Measurements from ENCODE around the gene ZNF217. TPM values are rescaled to one million over a fixed set of nuclear protein-coding genes. Genes with fewer than 3 reads are reported as not detected.
A peak's percentile ranks its signal among the peaks of the same experiment; 100 is the strongest.

Gene ZNF217
- total and polyA plus RNA-seq, 10 of the 15 experiments (the other 5 are each of a cell fraction or from before 2014, with no cell fraction given): 8.5 to 76.6 (median 40.6) TPM

DNA sequence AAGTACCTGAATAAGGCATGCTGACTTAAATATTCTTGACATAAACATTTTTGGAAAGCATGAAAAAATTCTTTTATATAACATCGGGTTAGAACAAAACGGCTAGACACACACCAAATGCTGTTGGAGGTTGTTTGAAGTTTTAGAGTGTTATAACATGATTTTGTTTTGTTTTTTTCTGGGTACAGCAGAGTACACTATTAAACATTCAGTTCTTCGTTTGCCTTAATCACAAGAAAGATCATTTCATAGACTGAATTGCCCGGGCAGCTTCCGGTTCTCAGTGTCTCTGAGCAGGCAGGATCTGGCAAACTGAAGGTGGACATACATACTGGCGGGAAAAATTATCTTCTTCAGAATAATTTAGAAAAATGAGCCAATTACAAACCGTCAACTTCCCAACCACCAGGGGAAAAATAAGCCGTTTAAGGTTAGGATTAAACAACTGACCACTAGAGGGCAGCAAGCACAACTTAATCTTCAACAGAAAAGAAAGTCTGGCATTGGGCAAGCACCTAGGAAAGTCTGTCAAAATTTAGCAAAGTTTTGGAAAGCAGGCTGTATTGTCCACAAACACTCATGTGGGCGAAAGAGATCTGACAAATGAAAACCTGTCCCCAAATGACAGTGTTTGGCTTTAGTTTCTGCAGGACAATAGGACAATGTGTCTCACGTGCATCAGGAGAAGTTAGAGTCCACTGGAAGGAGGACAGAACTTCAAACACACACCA, 15.0 kb downstream of the ZNF217 start (continued):
- TF ChIP-seq, protein P1, sequence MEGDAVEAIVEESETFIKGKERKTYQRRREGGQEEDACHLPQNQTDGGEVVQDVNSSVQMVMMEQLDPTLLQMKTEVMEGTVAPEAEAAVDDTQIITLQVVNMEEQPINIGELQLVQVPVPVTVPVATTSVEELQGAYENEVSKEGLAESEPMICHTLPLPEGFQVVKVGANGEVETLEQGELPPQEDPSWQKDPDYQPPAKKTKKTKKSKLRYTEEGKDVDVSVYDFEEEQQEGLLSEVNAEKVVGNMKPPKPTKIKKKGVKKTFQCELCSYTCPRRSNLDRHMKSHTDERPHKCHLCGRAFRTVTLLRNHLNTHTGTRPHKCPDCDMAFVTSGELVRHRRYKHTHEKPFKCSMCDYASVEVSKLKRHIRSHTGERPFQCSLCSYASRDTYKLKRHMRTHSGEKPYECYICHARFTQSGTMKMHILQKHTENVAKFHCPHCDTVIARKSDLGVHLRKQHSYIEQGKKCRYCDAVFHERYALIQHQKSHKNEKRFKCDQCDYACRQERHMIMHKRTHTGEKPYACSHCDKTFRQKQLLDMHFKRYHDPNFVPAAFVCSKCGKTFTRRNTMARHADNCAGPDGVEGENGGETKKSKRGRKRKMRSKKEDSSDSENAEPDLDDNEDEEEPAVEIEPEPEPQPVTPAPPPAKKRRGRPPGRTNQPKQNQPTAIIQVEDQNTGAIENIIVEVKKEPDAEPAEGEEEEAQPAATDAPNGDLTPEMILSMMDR (IDR thresholded peaks at IDR 0.05 in 2 of 3, conservative IDR thresholded peaks at IDR 0.05 in 1 of 3; ENCODE audit: control insufficient read depth in 2 of 3, extremely low read depth in 1 of 3, insufficient read depth in 1 of 3, low read depth in 3 of 3, low read length in 3 of 3): peak; percentile 65 to 82 (median 79)
- no peak for TF ChIP-seq KLF5 (IDR thresholded peaks at IDR 0.05; ENCODE audit: partially characterized antibody)
- TF ChIP-seq, protein P2, sequence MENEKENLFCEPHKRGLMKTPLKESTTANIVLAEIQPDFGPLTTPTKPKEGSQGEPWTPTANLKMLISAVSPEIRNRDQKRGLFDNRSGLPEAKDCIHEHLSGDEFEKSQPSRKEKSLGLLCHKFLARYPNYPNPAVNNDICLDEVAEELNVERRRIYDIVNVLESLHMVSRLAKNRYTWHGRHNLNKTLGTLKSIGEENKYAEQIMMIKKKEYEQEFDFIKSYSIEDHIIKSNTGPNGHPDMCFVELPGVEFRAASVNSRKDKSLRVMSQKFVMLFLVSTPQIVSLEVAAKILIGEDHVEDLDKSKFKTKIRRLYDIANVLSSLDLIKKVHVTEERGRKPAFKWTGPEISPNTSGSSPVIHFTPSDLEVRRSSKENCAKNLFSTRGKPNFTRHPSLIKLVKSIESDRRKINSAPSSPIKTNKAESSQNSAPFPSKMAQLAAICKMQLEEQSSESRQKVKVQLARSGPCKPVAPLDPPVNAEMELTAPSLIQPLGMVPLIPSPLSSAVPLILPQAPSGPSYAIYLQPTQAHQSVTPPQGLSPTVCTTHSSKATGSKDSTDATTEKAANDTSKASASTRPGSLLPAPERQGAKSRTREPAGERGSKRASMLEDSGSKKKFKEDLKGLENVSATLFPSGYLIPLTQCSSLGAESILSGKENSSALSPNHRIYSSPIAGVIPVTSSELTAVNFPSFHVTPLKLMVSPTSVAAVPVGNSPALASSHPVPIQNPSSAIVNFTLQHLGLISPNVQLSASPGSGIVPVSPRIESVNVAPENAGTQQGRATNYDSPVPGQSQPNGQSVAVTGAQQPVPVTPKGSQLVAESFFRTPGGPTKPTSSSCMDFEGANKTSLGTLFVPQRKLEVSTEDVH (IDR thresholded peaks at IDR 0.05; ENCODE audit: low read depth, partially characterized antibody): peak; percentile 63
- TF ChIP-seq, protein P3, sequence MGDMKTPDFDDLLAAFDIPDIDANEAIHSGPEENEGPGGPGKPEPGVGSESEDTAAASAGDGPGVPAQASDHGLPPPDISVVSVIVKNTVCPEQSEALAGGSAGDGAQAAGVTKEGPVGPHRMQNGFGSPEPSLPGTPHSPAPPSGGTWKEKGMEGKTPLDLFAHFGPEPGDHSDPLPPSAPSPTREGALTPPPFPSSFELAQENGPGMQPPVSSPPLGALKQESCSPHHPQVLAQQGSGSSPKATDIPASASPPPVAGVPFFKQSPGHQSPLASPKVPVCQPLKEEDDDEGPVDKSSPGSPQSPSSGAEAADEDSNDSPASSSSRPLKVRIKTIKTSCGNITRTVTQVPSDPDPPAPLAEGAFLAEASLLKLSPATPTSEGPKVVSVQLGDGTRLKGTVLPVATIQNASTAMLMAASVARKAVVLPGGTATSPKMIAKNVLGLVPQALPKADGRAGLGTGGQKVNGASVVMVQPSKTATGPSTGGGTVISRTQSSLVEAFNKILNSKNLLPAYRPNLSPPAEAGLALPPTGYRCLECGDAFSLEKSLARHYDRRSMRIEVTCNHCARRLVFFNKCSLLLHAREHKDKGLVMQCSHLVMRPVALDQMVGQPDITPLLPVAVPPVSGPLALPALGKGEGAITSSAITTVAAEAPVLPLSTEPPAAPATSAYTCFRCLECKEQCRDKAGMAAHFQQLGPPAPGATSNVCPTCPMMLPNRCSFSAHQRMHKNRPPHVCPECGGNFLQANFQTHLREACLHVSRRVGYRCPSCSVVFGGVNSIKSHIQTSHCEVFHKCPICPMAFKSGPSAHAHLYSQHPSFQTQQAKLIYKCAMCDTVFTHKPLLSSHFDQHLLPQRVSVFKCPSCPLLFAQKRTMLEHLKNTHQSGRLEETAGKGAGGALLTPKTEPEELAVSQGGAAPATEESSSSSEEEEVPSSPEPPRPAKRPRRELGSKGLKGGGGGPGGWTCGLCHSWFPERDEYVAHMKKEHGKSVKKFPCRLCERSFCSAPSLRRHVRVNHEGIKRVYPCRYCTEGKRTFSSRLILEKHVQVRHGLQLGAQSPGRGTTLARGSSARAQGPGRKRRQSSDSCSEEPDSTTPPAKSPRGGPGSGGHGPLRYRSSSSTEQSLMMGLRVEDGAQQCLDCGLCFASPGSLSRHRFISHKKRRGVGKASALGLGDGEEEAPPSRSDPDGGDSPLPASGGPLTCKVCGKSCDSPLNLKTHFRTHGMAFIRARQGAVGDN (IDR thresholded peaks at IDR 0.05): no peak
- TF ChIP-seq CBX5 (IDR thresholded peaks at IDR 0.05; ENCODE audit: low read depth): 0 out of 2 replicates have a peak, but pooled peaks have one; percentile 34
- TF ChIP-seq IKZF1 (conservative IDR thresholded peaks at IDR 0.05): peak; percentile 53; the same call in 1 of the 2 replicates
- TF ChIP-seq POLR2AphosphoS5 (IDR thresholded peaks at IDR 0.05; ENCODE audit: low read length): peak; percentile 46; the same call in 1 of the 2 replicates
- peak in 1 of 2 experiments; percentile 64; a peak in 2 of 4 replicates for TF ChIP-seq IKZF2 (IDR thresholded peaks at IDR 0.05)
- peak in 1 of 2 experiments; percentile 100; a peak in 2 of 4 replicates for TF ChIP-seq ETV6 (conservative IDR thresholded peaks at IDR 0.05 in 1 of 2, IDR thresholded peaks at IDR 0.05 in 1 of 2; ENCODE audit: borderline replicate concordance in 1 of 2, low read depth in 1 of 2)
- TF ChIP-seq, protein P4, sequence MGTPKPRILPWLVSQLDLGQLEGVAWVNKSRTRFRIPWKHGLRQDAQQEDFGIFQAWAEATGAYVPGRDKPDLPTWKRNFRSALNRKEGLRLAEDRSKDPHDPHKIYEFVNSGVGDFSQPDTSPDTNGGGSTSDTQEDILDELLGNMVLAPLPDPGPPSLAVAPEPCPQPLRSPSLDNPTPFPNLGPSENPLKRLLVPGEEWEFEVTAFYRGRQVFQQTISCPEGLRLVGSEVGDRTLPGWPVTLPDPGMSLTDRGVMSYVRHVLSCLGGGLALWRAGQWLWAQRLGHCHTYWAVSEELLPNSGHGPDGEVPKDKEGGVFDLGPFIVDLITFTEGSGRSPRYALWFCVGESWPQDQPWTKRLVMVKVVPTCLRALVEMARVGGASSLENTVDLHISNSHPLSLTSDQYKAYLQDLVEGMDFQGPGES (IDR thresholded peaks at IDR 0.05): no peak
- peak; percentile 49; the same call in 1 of the 2 replicates for TF ChIP-seq YY1 (IDR thresholded peaks at IDR 0.05; ENCODE audit: low read depth, low read length)
- no peak for TF ChIP-seq MYB (IDR thresholded peaks at IDR 0.05; ENCODE audit: borderline replicate concordance, low read depth, low read length)
- TF ChIP-seq MXI1 (IDR thresholded peaks at IDR 0.05; ENCODE audit: low read depth, low read length): 0 out of 2 replicates have a peak, but pooled peaks have one; percentile 30
- TF ChIP-seq FOXK2 (IDR thresholded peaks at IDR 0.05): no peak
- TF ChIP-seq RAD21 (IDR thresholded peaks at IDR 0.05; ENCODE audit: insufficient read depth, low read depth, low read length): peak; percentile 91
- 0 out of 2 replicates have a peak, but pooled peaks have one; percentile 40 for TF ChIP-seq EED (IDR thresholded peaks at IDR 0.05; ENCODE audit: low read depth)
- TF ChIP-seq CHD1 (IDR thresholded peaks at IDR 0.05; ENCODE audit: low read depth, low read length): no peak; the same call in 1 of the 2 replicates
- no peak for TF ChIP-seq ZNF384 (IDR thresholded peaks at IDR 0.05; ENCODE audit: borderline replicate concordance, low read depth, low read length)
- TF ChIP-seq POLR2AphosphoS2 (IDR thresholded peaks at IDR 0.05; ENCODE audit: low read depth, low read length): no peak

Data from GM12878 (cell line).